HG02884 (cell line): ENCODE measurements around the gene MMEL1.

Experiments
- ATAC-seq: cut with Tn5 transposase; IDR thresholded peaks from one replicate; pipeline ENCODE4 v1.9.1; 2021; ENCODE audit warnings: mild to moderate bottlenecking, moderate library complexity; ENCODE audit not compliant: unreplicated experiment

The MMEL1 gene

GRCh38 chr1:2606881-2607621 is 25.8 kb downstream of the MMEL1 start:
- ATAC-seq: no peak

DNA sequence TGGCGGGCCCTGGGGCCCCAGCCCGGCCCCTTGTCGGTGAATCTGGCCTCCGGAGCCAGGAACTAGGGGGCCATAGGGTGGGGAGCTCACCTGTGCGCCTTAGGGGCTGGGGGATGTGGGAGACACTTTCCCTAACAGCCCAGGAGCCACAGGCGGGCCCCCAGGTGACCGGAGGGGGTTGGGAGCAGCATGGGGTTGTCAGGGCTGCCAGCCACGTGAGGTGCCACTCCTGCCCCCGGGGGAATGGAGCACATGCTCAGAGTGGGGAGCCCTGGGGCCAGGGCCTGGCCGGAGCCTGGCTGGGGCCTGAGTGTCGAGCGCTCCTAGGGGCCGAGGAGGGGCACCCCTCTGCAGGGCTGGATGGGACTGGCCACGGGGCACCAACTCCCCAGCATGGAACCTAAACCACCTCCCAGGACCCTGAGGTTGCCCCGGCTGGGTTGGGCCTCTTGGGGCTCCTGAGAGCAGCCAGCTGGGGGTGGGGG is 26.4 kb downstream of the MMEL1 start:
- no peak for ATAC-seq

- ATAC-seq: no peak
Measured at GRCh38 chr1:2605509-2606395, 27.1 kb downstream of the MMEL1 start.

- no peak for ATAC-seq
Measured at GRCh38 chr1:2604844-2605508, 27.8 kb downstream of the MMEL1 start.

- no peak for ATAC-seq
Measured at GRCh38 chr1:2604156-2604843, 28.5 kb downstream of the MMEL1 start.

GRCh38 chr1:2603521-2604155 is 29.2 kb downstream of the MMEL1 start:
- ATAC-seq: no peak

- no peak for ATAC-seq
Measured at GRCh38 chr1:2602866-2603520, 29.8 kb downstream of the MMEL1 start.

DNA sequence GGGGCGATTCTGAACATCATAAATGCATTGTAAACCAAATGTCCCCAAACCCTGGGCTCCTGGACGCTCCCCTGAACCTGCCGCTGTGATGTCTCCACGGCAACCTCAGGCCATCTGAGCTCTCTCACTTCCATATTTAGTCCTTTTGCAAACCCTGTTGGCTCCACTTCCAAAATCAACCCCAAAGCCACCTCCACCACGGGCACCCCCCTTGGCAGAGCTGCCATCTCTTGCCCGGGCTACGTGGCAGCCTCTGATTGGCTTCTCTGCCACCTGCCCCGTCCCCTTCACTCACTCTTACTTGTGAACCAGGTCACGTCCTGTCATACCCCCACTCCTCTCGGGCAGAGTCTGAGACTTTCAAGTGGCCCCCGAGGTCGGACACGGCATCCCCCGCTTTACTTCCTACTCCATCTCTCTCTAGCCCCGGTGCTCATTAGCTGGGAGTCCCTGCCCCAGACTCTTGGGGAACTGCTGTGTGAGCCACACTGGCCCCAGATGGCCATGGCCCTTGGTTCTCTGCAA is 30.4 kb downstream of the MMEL1 start:
- ATAC-seq: no peak

- no peak for ATAC-seq
Measured at GRCh38 chr1:2601721-2602303, 31.0 kb downstream of the MMEL1 start.

GRCh38 chr1:2598329-2598931 is 34.4 kb downstream of the MMEL1 start:
- no peak for ATAC-seq

DNA sequence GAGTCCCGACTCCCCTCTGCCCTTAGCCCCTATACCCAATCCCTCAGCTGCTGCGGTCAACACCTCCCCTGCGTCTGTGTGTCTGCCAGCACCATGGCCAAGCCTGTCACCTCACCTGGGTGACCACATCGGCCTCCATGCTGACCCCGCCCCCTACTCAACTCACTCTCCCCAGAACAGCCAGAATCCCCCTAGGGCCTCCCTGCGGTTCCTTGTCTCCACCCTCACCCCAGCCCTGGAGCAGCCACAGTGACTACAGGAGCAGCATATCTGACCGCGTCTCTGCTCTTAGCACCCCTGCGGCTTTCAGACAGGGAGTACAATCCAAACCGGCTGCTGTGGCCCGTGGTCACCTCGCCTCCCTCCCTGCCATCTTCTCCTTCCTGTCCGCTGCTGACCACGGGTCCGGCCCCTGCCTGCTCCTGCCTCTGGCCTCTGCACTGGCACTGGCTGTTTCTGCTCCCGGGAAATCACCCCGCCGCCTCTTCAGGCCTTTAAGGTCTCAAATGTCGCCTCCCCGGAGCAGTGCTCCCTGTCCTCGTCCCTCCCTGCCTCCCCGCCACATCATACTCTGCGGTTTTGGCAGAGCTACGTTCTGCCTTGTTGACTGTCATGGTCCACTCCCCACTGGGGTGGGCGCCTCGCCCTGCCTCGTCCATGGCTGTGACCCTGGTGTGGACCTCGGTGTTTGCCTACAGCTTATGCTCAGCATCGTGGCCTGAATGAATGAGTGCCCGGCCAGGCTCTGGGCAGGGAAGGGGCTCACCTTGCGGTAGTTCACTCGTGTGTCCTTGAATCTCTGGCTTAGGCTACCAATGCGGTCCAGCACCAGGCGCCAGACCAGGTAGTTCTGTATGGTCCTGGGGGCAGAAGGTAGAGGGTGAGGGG is 35.1 kb downstream of the MMEL1 start:
- no peak for ATAC-seq

- ATAC-seq: no peak
Measured at GRCh38 chr1:2596530-2597333, 36.1 kb downstream of the MMEL1 start.

DNA sequence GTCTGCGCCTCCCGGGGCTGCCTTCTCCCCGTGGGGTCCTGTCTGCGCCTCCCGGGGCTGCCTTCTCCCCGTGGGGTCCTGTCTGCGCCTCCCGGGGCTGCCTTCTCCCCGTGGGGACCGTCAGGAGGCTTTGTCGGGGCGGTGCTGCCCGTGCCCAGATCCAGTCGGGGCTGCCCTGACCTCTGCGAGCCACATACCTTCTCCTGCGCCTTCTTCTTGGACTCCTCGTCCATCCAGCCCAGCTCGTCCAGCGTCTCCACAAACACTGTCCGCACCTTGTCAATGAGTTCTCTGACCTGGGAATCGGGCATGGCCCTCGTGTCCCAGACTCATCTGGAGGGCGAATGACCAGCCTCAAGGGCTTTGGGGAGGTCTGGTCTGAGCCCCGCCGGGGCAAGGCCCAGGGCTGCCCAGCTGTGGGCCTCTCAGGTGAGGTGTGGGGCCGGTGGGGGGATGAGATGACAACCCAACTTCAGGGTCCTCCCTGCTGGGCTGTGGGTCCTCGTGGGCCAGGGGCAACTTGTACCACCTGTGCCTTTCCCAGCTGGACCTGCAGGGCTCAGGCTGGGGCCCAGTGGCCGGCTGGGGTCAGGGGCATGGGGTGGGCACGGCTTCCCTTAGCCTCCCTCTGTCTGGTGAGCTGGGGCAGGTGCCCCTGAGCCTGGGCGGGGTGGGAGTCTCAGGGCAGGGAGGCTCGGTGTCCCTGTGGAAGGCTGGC is 36.8 kb downstream of the MMEL1 start:
- ATAC-seq: no peak

GRCh38 chr1:2595261-2595811 is 37.5 kb downstream of the MMEL1 start:
- ATAC-seq: no peak

GRCh38 chr1:2594641-2595131 is 38.1 kb downstream of the MMEL1 start:
- ATAC-seq: no peak
